ENCODE measurements around the gene ZNF750.

GRCh38 chr17:82831818-82832200 lies 8.0 kb downstream of the ZNF750 start:
- TF ChIP-seq CTCF (IDR thresholded peaks at IDR 0.05), result no peak
- no peak for TF ChIP-seq SIN3A (IDR thresholded peaks at IDR 0.05; ENCODE audit: borderline replicate concordance, insufficient read depth, low read depth, low read length)
- no peak for TF ChIP-seq REST (IDR thresholded peaks at IDR 0.05; ENCODE audit: insufficient read depth in 1 of 2, low read depth in 2 of 2, low read length in 1 of 2)
- TF ChIP-seq POLR2AphosphoS5 (IDR thresholded peaks at IDR 0.05; ENCODE audit: low read depth, low read length), result no peak

All from Panc1 (cell line).